ENCODE measurements around the gene WDR18. TPM values are rescaled to one million over a fixed set of nuclear protein-coding genes. Genes with fewer than 3 reads are reported as not detected.

WDR18 gene
- total RNA-seq, 1 donor from 2014 or later, result 66.8 TPM

DNA sequence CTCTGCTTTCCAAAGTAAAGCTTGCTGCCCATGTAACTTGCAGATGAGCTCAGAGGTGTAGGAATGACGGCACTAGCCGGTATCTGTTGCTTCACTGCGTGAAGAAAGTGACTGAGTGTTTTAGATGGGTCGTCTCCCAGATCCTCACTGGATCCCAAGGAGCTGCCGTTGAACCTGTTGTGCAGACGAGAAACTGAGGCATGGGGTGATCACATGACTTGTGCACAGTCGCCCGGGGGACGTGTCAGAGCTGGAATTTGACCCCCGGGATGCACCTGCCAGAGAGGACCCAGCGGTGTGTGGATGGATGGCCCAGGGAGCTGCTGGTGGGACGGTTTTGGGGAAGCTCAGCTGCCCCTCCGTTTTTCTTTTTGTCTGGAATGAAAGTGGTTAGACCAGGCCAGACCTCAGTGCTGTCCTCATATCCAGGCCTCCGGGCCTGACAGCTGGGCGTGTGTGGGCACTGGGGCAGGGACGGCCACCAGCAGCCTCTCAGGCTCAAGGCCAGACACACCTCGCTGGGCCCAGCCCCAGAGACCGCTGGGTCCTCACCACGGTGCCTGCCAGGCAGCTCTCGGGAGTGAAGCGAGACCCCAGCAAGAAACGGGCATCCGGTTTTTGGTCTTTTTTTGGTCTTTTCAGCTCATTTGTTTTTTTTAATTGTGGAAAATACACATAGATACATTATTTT is 45.8 kb upstream of the WDR18 start:
- Histone ChIP-seq H3K27me3 (no peaks in the 10 kb centered on the region), H3K4me3 (no peak overlapping the region), H3K4me1 (peaks cover 54% of the 10 kb centered on the region), H3K27ac (no peak overlapping the region), H3K36me3 (no peaks in the 10 kb centered on the region), H3K9me3 (no peaks in the 10 kb centered on the region)
- intact Hi-C loops (cut with DNase I), result no loop called here
- TF ChIP-seq CTCF (IDR thresholded peaks at IDR 0.05) (no peak), POLR2AphosphoS5 (IDR thresholded peaks at IDR 0.05; ENCODE audit: insufficient read depth in 1 of 2, low read depth in 1 of 2) (no peak), POLR2A (IDR thresholded peaks at IDR 0.05) (no peak)
- no peak for DNase-seq (ENCODE audit: extremely low spot score in 2 of 2)

DNA sequence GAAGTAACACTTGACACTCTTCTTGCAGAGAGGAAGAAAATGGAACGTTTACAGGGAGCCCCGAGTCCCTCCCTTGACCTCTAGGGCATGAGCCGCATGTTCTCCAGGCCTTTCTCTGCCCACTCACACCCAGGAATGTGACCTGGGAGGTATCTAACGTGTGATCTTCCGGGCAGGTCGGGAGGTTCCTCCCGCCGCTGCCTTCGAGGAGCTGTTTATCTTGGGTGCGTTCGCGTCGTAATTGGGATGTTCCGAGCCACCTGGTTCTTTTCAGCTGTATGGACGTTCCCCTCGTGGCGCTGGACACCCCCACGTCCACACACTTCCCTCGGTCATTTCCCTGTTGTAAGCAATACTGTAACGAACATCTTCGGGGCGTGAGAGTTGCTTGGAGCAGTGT is 44.7 kb upstream of the WDR18 start:
- Histone ChIP-seq H3K27ac (no peak overlapping the region), H3K9me3 (no peaks in the 10 kb centered on the region), H3K4me3 (no peak overlapping the region), H3K36me3 (no peaks in the 10 kb centered on the region), H3K27me3 (no peaks in the 10 kb centered on the region), H3K4me1 (peaks cover 50% of the 10 kb centered on the region)
- no peak for DNase-seq (ENCODE audit: extremely low spot score in 2 of 2)
- TF ChIP-seq CTCF (IDR thresholded peaks at IDR 0.05), result no peak
- no peak for TF ChIP-seq POLR2A (IDR thresholded peaks at IDR 0.05)
- TF ChIP-seq POLR2AphosphoS5 (IDR thresholded peaks at IDR 0.05; ENCODE audit: insufficient read depth in 1 of 2, low read depth in 1 of 2), result no peak
- intact Hi-C loops (cut with DNase I), result no loop called here

DNA sequence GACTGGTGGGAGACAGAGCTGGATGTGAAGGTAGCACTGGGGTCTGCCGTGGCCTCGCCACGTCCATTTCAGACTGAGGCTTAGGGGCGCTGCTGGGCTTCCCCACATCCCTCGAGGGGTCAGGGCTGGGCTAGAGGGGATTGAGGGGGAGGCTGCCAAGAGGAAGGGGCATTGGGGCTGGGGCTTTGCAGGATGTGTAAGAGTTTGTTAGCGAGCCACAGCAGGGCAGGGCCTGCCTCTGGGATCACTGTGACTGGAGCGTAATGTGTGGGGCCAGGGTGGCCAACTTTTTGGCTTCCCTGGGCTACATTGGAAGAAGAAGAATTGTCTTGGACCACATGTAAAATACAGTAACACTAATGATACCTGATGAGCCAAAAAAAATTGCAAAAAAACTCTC is 44.2 kb upstream of the WDR18 start:
- Histone ChIP-seq H3K27ac (peak overlapping the region; percentile 79), H3K36me3 (no peaks in the 10 kb centered on the region), H3K4me1 (peaks cover 50% of the 10 kb centered on the region), H3K27me3 (no peaks in the 10 kb centered on the region), H3K9me3 (no peaks in the 10 kb centered on the region), H3K4me3 (no peak overlapping the region)
- intact Hi-C loops (cut with DNase I), result no loop called here
- TF ChIP-seq CTCF (IDR thresholded peaks at IDR 0.05) (no peak), POLR2AphosphoS5 (IDR thresholded peaks at IDR 0.05; ENCODE audit: insufficient read depth in 1 of 2, low read depth in 1 of 2) (no peak), POLR2A (IDR thresholded peaks at IDR 0.05) (no peak)
- no peak for DNase-seq (ENCODE audit: extremely low spot score in 2 of 2)

GRCh38 chr19:940591-941291 is 43.4 kb upstream of the WDR18 start:
- intact Hi-C loops (cut with DNase I), result no loop called here
- H3K9me3 ChIP-seq, result no peaks in the 10 kb centered on the region
- no peaks in the 10 kb centered on the region for H3K27me3 ChIP-seq
- TF ChIP-seq POLR2AphosphoS5 (IDR thresholded peaks at IDR 0.05; ENCODE audit: insufficient read depth in 1 of 2, low read depth in 1 of 2) (peak in 1 of 2 donors; percentile 29), POLR2A (IDR thresholded peaks at IDR 0.05) (no peak), CTCF (IDR thresholded peaks at IDR 0.05) (no peak)
- H3K27ac ChIP-seq, result peak overlapping the region; percentile 79
- H3K4me1 ChIP-seq, result peaks cover 44% of the 10 kb centered on the region
- H3K4me3 ChIP-seq, result peak overlapping the region; percentile 26 to 42
- DNase-seq (ENCODE audit: extremely low spot score in 2 of 2), result no peak
- H3K36me3 ChIP-seq, result no peaks in the 10 kb centered on the region

Data from vagina (tissue), 2 donors.